GM12891 (cell line): ENCODE data around the gene TRIM72.

ENCODE experiments used
- POLR2A ChIP-seq: IDR thresholded peaks from 2 replicates; pipeline ENCODE4 v1.6.1; 2011; ENCODE audit warnings: low read depth, low read length, control low read depth
- POLR2AphosphoS5 ChIP-seq: IDR thresholded peaks from 2 replicates; pipeline ENCODE4 v1.6.1; 2011; ENCODE audit warnings: low read depth, low read length, control low read depth
- POU2F2 ChIP-seq: IDR thresholded peaks from 2 replicates; pipeline ENCODE4 v1.6.1; 2011; ENCODE audit warnings: low read depth, mild to moderate bottlenecking, control low read depth, low read length, moderate library complexity
- TAF1 ChIP-seq: IDR thresholded peaks from 2 replicates; pipeline ENCODE4 v1.6.1; 2011; ENCODE audit warnings: low read depth, low read length, control low read depth

DNA sequence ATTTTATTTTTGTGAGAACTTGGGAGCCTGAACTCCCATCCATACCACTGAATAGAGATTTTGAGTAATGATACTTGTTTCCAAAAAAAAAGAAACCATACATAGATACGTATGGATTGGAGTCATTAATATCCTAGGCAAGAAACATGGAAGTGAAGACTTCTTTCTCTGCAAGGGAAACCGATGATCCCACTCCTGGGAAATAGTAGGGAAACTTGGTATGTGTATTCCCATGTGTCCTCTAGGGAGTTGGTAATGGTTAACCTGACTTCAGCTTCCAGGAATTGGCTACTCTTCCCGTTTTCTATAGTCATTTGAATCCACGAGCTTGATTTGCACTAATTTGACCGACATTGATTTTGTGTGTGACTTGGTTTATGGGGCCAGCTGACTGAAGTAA, 28.6 kb upstream of the TRIM72 start:
- TF ChIP-seq POLR2AphosphoS5 (no peak), POLR2A (no peak), TAF1 (no peak), POU2F2 (no peak)
